Stimulated activated CD8-positive, alpha-beta memory T cell treated with anti-CD3 and anti-CD28 coated beads, Interleukin-4, amount 100 ng/mL, for 1 hour (primary cell): Measurements from ENCODE around the gene PTPN5.
"Not testable (repeated sequence)": the region's sequence is repeated elsewhere in the genome, so short reads cannot be mapped to it uniquely, and the experiment has no call there.

Experiments
- DNase-seq, 2 donors: peaks; one replicate each; pipeline ENCODE4 v3.0.0-alpha.2; 2020; ENCODE audit warnings: low read depth in 2 of 2, low spot score in 1 of 2

Gene PTPN5

DNA sequence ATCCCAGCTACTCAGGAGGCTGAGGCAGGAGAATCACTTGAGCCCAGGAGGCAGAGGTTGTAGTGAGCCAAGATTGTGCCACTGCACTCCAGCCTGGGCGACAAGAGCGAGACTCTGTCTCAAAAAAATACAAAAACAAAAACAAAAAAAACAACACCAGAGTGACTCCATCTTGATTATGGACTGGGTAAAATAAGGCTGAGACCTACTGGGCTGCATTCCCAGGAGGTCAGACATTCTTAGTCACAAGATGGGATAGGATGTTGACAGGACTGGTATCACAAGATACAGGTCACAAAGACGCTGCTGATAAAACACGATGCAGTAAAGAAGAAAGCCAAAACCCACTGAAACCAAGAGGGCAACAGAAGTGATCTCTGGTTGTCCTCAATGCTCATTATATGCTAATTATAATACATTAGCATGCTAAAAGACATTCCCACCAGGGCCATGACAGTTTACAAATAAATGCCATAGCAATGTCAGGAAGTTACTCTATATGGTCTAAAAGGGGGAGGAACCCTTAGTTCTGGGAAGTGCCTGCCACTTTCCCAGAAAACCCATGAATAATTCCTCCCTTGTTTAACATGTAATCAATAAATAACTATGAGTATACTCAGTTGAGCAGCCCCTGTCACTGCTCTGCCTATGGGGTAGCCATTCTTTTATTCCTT, 100.0 kb downstream of the PTPN5 start:
- not testable (repeated sequence) for DNase-seq

DNA sequence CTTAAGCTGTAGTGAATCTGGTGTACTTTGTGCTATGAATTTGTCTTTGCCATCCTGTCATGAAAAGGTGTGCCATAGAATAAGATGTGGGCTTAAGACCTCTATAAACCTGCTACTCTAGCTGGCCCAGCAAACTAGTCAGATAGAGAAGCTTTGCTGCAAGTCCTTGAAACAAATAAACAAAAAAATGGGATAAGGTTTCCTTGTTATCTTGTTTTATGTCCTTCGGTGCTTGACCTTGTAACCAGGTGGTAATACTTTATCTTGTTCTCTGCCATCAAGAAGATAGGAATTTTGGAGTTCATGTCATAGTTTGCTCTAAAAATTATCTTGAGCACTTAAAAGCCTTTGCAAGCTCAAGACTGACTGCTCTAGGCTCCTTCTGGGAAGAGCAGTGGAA, 107.3 kb downstream of the PTPN5 start:
- DNase-seq, result no peak

DNA sequence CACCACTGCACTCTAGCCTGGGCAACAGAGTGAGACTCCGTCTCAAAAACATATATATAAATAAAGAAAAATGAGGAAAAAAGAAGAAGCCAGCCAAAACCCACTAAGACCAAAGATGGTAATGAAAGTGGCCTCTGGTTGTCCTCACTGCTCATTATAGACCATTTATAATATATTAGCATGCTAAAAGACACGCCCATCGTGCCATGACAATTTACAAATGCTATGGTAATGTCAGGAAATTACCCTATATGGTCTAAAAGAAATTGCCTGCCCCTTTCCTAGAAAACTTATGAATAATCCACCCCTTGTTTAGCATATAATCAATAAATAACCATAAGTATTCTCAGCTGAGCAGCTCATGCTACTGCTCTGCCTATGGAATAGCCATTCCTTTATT, 109.1 kb downstream of the PTPN5 start:
- no peak for DNase-seq

DNA sequence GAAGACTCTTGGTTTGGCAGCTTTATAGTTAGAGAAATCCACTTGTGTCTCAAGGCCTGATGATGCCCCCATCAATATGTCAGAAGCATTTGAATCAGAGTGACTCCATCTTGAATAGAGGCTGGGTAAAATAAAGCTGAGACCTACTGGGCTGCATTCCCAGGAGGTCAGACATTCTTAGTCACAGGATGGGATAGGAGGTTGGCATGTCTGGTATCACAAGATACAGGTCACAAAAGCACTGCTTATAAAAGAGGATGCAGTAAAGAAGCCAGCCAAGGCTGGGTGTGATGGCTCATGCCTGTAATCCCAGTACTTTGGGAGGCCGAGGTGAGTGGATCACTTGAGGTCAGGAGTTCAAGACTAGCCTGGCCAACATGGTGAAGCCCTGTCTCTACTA, 109.6 kb downstream of the PTPN5 start:
- not testable (repeated sequence) for DNase-seq
